ENCODE data around the gene OR5J2. TPM values are rescaled to one million over a fixed set of nuclear protein-coding genes. Genes with fewer than 3 reads are reported as not detected.

Gene OR5J2
- total RNA-seq, 1 experiment from 2014 or later: not detected

DNA sequence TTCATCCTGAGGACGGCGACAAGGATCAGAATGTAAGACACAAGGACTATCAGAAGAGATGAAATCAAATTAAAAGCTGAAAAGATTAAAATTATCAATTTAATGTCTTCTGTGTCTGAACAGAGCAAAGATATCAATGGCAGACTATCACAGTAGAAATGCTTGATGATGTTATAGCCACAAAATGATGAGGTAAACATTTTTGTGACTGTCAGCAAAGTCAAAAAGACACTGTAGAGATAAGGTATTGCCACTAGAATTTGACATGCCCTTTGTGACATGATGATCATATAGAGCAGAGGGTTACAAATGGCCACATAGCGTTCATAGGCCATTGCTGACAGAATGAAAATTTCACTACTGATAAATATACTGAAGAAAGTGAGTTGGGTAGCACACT, 12.2 kb downstream of the OR5J2 start:
- no peaks in the 10 kb centered on the region for H3K36me3 ChIP-seq (ENCODE audit: control insufficient read depth, insufficient read depth, low read length)
- H3K4me3 ChIP-seq (ENCODE audit: low read depth in 2 of 2, low read length in 2 of 2): no peak overlapping the region
- in situ Hi-C loops (cut with HindIII; ENCODE audit: low pct_unique_long_range_greater_than_20kb, low sequenced_read_pairs) (no loop called here), intact Hi-C loops (cut with micrococcal nuclease; ENCODE audit: unreplicated experiment) (no loop called here)
- no TSS peak for BruUV-seq (replicated peaks)
- POLR2A ChIA-PET: no interaction called here
- H3K4me1 ChIP-seq (ENCODE audit: control insufficient read depth, insufficient read depth, low read length): no peaks in the 10 kb centered on the region
- no peaks in the 10 kb centered on the region for H3K27me3 ChIP-seq (ENCODE audit: control insufficient read depth, insufficient read depth, low read length)
- H3K27ac ChIP-seq (ENCODE audit: low read length): no peak overlapping the region
- DNase-seq (ENCODE audit: low read depth, low spot score) (no peak), ATAC-seq (no peak)
- TF ChIP-seq POLR2AphosphoS5 (IDR thresholded peaks at IDR 0.05; ENCODE audit: low read depth, low read length): no peak
- TF ChIP-seq, protein P1, sequence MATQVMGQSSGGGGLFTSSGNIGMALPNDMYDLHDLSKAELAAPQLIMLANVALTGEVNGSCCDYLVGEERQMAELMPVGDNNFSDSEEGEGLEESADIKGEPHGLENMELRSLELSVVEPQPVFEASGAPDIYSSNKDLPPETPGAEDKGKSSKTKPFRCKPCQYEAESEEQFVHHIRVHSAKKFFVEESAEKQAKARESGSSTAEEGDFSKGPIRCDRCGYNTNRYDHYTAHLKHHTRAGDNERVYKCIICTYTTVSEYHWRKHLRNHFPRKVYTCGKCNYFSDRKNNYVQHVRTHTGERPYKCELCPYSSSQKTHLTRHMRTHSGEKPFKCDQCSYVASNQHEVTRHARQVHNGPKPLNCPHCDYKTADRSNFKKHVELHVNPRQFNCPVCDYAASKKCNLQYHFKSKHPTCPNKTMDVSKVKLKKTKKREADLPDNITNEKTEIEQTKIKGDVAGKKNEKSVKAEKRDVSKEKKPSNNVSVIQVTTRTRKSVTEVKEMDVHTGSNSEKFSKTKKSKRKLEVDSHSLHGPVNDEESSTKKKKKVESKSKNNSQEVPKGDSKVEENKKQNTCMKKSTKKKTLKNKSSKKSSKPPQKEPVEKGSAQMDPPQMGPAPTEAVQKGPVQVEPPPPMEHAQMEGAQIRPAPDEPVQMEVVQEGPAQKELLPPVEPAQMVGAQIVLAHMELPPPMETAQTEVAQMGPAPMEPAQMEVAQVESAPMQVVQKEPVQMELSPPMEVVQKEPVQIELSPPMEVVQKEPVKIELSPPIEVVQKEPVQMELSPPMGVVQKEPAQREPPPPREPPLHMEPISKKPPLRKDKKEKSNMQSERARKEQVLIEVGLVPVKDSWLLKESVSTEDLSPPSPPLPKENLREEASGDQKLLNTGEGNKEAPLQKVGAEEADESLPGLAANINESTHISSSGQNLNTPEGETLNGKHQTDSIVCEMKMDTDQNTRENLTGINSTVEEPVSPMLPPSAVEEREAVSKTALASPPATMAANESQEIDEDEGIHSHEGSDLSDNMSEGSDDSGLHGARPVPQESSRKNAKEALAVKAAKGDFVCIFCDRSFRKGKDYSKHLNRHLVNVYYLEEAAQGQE (IDR thresholded peaks at IDR 0.05; ENCODE audit: insufficient read depth in 1 of 2, low read depth in 2 of 2, low read length in 1 of 2): no peak
- TF ChIP-seq, protein P2, sequence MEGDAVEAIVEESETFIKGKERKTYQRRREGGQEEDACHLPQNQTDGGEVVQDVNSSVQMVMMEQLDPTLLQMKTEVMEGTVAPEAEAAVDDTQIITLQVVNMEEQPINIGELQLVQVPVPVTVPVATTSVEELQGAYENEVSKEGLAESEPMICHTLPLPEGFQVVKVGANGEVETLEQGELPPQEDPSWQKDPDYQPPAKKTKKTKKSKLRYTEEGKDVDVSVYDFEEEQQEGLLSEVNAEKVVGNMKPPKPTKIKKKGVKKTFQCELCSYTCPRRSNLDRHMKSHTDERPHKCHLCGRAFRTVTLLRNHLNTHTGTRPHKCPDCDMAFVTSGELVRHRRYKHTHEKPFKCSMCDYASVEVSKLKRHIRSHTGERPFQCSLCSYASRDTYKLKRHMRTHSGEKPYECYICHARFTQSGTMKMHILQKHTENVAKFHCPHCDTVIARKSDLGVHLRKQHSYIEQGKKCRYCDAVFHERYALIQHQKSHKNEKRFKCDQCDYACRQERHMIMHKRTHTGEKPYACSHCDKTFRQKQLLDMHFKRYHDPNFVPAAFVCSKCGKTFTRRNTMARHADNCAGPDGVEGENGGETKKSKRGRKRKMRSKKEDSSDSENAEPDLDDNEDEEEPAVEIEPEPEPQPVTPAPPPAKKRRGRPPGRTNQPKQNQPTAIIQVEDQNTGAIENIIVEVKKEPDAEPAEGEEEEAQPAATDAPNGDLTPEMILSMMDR (IDR thresholded peaks at IDR 0.05): no peak
- no peak for TF ChIP-seq TCF7L2 (IDR thresholded peaks at IDR 0.05; ENCODE audit: low read depth, low read length)
- TF ChIP-seq SIN3A (IDR thresholded peaks at IDR 0.05; ENCODE audit: borderline replicate concordance, insufficient read depth, low read depth, low read length): no peak
- CTCF ChIA-PET: no interaction called here
- peaks cover 3% of the 10 kb centered on the region; the same call in 1 of the 2 replicates for H3K9me3 ChIP-seq (ENCODE audit: control insufficient read depth, insufficient read depth, low read depth, low read length)

DNA sequence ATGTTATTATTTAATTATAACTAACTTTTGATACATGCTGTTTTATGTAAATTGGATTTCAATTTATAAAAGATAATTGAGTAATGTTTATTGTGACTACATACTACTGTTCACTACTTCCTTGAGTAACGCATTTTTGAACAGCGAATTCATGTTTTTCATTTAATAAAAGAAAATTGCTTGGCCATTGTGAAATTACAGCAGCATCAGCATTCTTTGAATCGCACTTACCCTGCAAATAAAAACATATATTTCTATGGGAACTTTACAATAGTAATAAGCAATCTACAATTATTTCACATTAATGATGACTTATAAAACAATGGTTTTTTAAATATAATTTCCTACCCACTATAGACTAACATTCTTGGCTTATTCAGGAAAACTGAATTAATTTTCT, 20.3 kb downstream of the OR5J2 start:
- CTCF ChIA-PET: no interaction called here
- POLR2A ChIA-PET: no interaction called here
- TF ChIP-seq TCF7L2 (IDR thresholded peaks at IDR 0.05; ENCODE audit: low read depth, low read length): no peak
- no peak for TF ChIP-seq POLR2AphosphoS5 (IDR thresholded peaks at IDR 0.05; ENCODE audit: low read depth, low read length)
- TF ChIP-seq, protein P1 (IDR thresholded peaks at IDR 0.05; ENCODE audit: insufficient read depth in 1 of 2, low read depth in 2 of 2, low read length in 1 of 2): no peak
- TF ChIP-seq SIN3A (IDR thresholded peaks at IDR 0.05; ENCODE audit: borderline replicate concordance, insufficient read depth, low read depth, low read length): no peak
- TF ChIP-seq, protein P2 (IDR thresholded peaks at IDR 0.05): no peak
- ATAC-seq (no peak), DNase-seq (ENCODE audit: low read depth, low spot score) (no peak)
- H3K4me3 ChIP-seq (ENCODE audit: low read depth in 2 of 2, low read length in 2 of 2): no peak overlapping the region
- no peak overlapping the region for H3K27ac ChIP-seq (ENCODE audit: low read length)
- intact Hi-C loops (cut with micrococcal nuclease; ENCODE audit: unreplicated experiment): no loop called here
- no TSS peak for BruUV-seq (replicated peaks)
- no peaks in the 10 kb centered on the region for H3K27me3 ChIP-seq (ENCODE audit: control insufficient read depth, insufficient read depth, low read length)
- no peaks in the 10 kb centered on the region for H3K9me3 ChIP-seq (ENCODE audit: control insufficient read depth, insufficient read depth, low read depth, low read length)
- H3K36me3 ChIP-seq (ENCODE audit: control insufficient read depth, insufficient read depth, low read length): no peaks in the 10 kb centered on the region
- H3K4me1 ChIP-seq (ENCODE audit: control insufficient read depth, insufficient read depth, low read length): no peaks in the 10 kb centered on the region
- in situ Hi-C loops (cut with HindIII; ENCODE audit: low pct_unique_long_range_greater_than_20kb, low sequenced_read_pairs): no loop called here

Measured in Panc1 (cell line).